ENCODE measurements around the gene POU2AF1.

DNA sequence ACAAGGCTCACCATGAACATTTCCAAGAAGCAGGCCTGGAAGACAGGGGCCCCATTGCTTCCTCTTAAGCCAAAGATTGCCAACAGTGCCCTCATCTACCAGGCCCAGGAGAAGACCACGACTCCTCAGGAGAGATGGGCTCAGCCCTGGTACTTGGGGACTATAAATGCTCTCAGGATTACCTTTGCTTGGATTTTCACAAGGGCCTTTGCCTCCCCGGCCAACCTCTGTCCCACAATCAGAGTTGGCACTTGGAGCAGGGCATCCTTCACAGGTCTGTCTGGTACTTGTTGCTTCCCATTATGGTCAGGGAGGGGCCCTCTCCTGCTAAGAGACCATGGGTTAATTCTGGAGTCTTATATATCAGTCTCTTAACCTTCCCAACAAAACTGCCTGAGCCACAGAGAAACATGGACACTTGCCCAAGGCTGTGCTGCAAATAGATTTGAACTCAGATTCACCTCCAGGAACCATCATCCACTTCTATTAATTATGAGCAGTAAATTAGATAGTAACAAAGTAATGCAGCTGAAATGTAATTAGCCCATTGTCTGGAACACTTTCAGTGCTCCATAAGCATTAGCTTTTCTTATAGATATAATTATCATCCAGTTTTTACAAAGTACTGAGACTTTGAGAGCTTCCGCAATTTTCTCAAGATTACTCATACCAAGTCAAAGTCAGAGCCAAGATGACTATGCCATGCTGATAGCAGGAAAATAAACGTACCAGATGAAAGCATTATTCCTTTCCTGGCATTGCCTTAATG, 47.2 kb downstream of the POU2AF1 start:
- TF ChIP-seq EP300 (IDR thresholded peaks at IDR 0.05; ENCODE audit: borderline replicate concordance) (no peak), TEAD4 (IDR thresholded peaks at IDR 0.05) (no peak), NFIC (IDR thresholded peaks at IDR 0.05) (no peak), TCF12 (IDR thresholded peaks at IDR 0.05; ENCODE audit: low read depth) (no peak)
- TF ChIP-seq, protein P1, sequence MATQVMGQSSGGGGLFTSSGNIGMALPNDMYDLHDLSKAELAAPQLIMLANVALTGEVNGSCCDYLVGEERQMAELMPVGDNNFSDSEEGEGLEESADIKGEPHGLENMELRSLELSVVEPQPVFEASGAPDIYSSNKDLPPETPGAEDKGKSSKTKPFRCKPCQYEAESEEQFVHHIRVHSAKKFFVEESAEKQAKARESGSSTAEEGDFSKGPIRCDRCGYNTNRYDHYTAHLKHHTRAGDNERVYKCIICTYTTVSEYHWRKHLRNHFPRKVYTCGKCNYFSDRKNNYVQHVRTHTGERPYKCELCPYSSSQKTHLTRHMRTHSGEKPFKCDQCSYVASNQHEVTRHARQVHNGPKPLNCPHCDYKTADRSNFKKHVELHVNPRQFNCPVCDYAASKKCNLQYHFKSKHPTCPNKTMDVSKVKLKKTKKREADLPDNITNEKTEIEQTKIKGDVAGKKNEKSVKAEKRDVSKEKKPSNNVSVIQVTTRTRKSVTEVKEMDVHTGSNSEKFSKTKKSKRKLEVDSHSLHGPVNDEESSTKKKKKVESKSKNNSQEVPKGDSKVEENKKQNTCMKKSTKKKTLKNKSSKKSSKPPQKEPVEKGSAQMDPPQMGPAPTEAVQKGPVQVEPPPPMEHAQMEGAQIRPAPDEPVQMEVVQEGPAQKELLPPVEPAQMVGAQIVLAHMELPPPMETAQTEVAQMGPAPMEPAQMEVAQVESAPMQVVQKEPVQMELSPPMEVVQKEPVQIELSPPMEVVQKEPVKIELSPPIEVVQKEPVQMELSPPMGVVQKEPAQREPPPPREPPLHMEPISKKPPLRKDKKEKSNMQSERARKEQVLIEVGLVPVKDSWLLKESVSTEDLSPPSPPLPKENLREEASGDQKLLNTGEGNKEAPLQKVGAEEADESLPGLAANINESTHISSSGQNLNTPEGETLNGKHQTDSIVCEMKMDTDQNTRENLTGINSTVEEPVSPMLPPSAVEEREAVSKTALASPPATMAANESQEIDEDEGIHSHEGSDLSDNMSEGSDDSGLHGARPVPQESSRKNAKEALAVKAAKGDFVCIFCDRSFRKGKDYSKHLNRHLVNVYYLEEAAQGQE (IDR thresholded peaks at IDR 0.05; ENCODE audit: low read depth), result no peak
- TF ChIP-seq, protein P2, sequence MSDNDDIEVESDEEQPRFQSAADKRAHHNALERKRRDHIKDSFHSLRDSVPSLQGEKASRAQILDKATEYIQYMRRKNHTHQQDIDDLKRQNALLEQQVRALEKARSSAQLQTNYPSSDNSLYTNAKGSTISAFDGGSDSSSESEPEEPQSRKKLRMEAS (IDR thresholded peaks at IDR 0.05), result no peak
